GM23338 (cell line): ENCODE measurements around the gene EFHB. TPM values are rescaled to one million over a fixed set of nuclear protein-coding genes. Genes with fewer than 3 reads are reported as not detected.

ENCODE experiments used
- ATAC-seq: fragments of 200-7000 bp; cut with Tn5 transposase; 3 replicates; pipeline ENCODE4 v1.9.1; 2020
- DNase-seq: peaks from one replicate; pipeline ENCODE4 v3.0.0-alpha.2; 2015; ENCODE audit warnings: low spot score
- H2AFZ ChIP-seq: fragments of 200-600 bp; sonication (generic); 2 replicates; pipeline ENCODE4 v1.8.0; 2016; ENCODE audit warnings: antibody characterized with exemption, mild to moderate bottlenecking, moderate library complexity
- H3F3A ChIP-seq: fragments of 200-600 bp; sonication (generic); replicated peaks from 2 replicates; pipeline ENCODE4 v1.8.0; 2017; ENCODE audit warnings: antibody characterized with exemption, mixed run types, low read depth
- H3K27ac ChIP-seq: fragments of 200-600 bp; sonication (generic); 2 replicates; pipeline ENCODE4 v1.6.1; 2016; ENCODE audit warnings: low read depth
- H3K27me3 ChIP-seq: fragments of 200-600 bp; sonication (generic); 2 replicates; pipeline ENCODE4 v1.8.0; 2016; ENCODE audit warnings: mild to moderate bottlenecking, mixed run types, moderate library complexity; ENCODE audit not compliant: insufficient read depth
- H3K36me3 ChIP-seq: fragments of 200-600 bp; sonication (generic); 2 replicates; pipeline ENCODE4 v1.8.0; 2016; ENCODE audit warnings: mild to moderate bottlenecking; ENCODE audit not compliant: insufficient read depth
- H3K4me1 ChIP-seq: fragments of 200-600 bp; sonication (generic); 2 replicates; pipeline ENCODE4 v1.8.0; 2016; ENCODE audit warnings: mild to moderate bottlenecking, moderate library complexity; ENCODE audit not compliant: insufficient read depth
- H3K4me2 ChIP-seq: fragments of 200-600 bp; sonication (generic); 2 replicates; pipeline ENCODE4 v1.7.1; 2017; ENCODE audit warnings: mixed run types
- H3K4me3 ChIP-seq: fragments of 200-600 bp; sonication (generic); 2 replicates; pipeline ENCODE4 v1.6.1; 2016; ENCODE audit warnings: mixed run types
- H3K79me2 ChIP-seq: fragments of 200-600 bp; sonication (generic); replicated peaks from 2 replicates; pipeline ENCODE4 v1.8.0; 2017; ENCODE audit warnings: mild to moderate bottlenecking; ENCODE audit not compliant: insufficient read depth
- H3K9me2 ChIP-seq: fragments of 200-600 bp; sonication (generic); 2 replicates; pipeline ENCODE4 v1.8.0; 2017; ENCODE audit not compliant: insufficient read depth
- H4K20me1 ChIP-seq: fragments of 200-600 bp; sonication (generic); replicated peaks from 2 replicates; pipeline ENCODE4 v1.8.0; 2017; ENCODE audit warnings: mild to moderate bottlenecking; ENCODE audit not compliant: insufficient read depth
- H3K27ac Mint-ChIP-seq: 2 replicates; pipeline ENCODE4 v1.8.0; 2020; ENCODE audit warnings: inconsistent platforms, mild to moderate bottlenecking, moderate library complexity, mixed read lengths
- H3K27me3 Mint-ChIP-seq: 3 replicates; pipeline ENCODE4 v1.8.0; 2022; ENCODE audit warnings: low read depth, mild to moderate bottlenecking, moderate library complexity, mixed read lengths, inconsistent platforms; ENCODE audit not compliant: insufficient read depth, poor library complexity
- H3K36me3 Mint-ChIP-seq: 3 replicates; pipeline ENCODE4 v1.8.0; 2021; ENCODE audit warnings: low read depth, mild to moderate bottlenecking, inconsistent platforms, moderate library complexity, mixed read lengths
- H3K4me1 Mint-ChIP-seq: 3 replicates; pipeline ENCODE4 v1.8.0; 2020; ENCODE audit warnings: mild to moderate bottlenecking, inconsistent platforms, mixed read lengths
- H3K4me3 Mint-ChIP-seq: 3 replicates; pipeline ENCODE4 v1.8.0; 2021; ENCODE audit warnings: moderate library complexity, mild to moderate bottlenecking, inconsistent platforms, mixed read lengths
- H3K9me3 Mint-ChIP-seq: 3 replicates; pipeline ENCODE4 v1.8.0; 2020; ENCODE audit warnings: moderate library complexity, mild to moderate bottlenecking, inconsistent platforms, mixed read lengths
- CREB1 ChIP-seq: fragments of 250-450 bp; sonication (Bioruptor Pico); IDR thresholded peaks from 2 replicates; pipeline ENCODE4 v1.5.0; 2020; ENCODE audit warnings: low read depth, mild to moderate bottlenecking, moderate library complexity
- CTCF ChIP-seq, 2 experiments: fragments of 200-600 bp in 1 of 2; sonication (generic) in 1 of 2; conservative IDR thresholded peaks; 2 replicates each; pipeline versions ENCODE4 v1.5.1 to v1.6.1; 2016 to 2017; ENCODE audit warnings: antibody characterized with exemption in 2 of 2, low read depth in 2 of 2, mild to moderate bottlenecking in 2 of 2, moderate library complexity in 1 of 2
- EZH2 ChIP-seq: fragments of 200-600 bp; sonication (generic); IDR thresholded peaks from one replicate; pipeline ENCODE4 v1.8.0; 2017; ENCODE audit warnings: antibody characterized with exemption, mild to moderate bottlenecking, low read depth; ENCODE audit not compliant: unreplicated experiment
- EZH2phosphoT487 ChIP-seq: fragments of 200-600 bp; sonication (generic); IDR thresholded peaks from one replicate; pipeline ENCODE4 v1.8.1; 2018; ENCODE audit warnings: antibody characterized with exemption; ENCODE audit not compliant: unreplicated experiment
- JUNB ChIP-seq: IDR thresholded peaks from one replicate; pipeline ENCODE4 v1.6.1; 2016; ENCODE audit warnings: antibody characterized with exemption; ENCODE audit not compliant: unreplicated experiment
- NANOG ChIP-seq: IDR thresholded peaks from 2 replicates; pipeline ENCODE4 v1.6.1; 2016; ENCODE audit warnings: antibody characterized with exemption, borderline replicate concordance
- POLR2AphosphoS5 ChIP-seq: IDR thresholded peaks from 2 replicates; pipeline ENCODE4 v1.6.1; 2016; ENCODE audit warnings: antibody characterized with exemption, low read depth
- REST ChIP-seq: IDR thresholded peaks from one replicate; pipeline ENCODE4 v1.6.1; 2018; ENCODE audit warnings: antibody characterized with exemption; ENCODE audit not compliant: unreplicated experiment
- STAT1 ChIP-seq: IDR thresholded peaks from one replicate; pipeline ENCODE4 v1.6.1; 2016; ENCODE audit warnings: antibody characterized with exemption; ENCODE audit not compliant: unreplicated experiment
- ZNF114 ChIP-seq: fragments of 250-450 bp; sonication (Bioruptor Pico); IDR thresholded peaks from 2 replicates; pipeline ENCODE4 v1.5.0; 2020; ENCODE audit warnings: mild to moderate bottlenecking, moderate library complexity
- ZNF331 ChIP-seq: fragments of 250-450 bp; sonication (Bioruptor Pico); IDR thresholded peaks from 2 replicates; pipeline ENCODE4 v1.5.0; 2020; ENCODE audit warnings: low read depth, mild to moderate bottlenecking, moderate library complexity
- ZNF462 ChIP-seq: fragments of 250-450 bp; sonication (Bioruptor Pico); IDR thresholded peaks from 2 replicates; pipeline ENCODE4 v1.5.0; 2020; ENCODE audit warnings: mild to moderate bottlenecking, moderate library complexity
- polyA plus RNA-seq: library from polyadenylated mRNA; unstranded; fragments of >200 nt; fragmentation: Nextera tagmentation; extraction: Ambion mirVana; gene quantifications from 2 replicates; pipeline ENCODE4 v1.2.1, GENCODE V29; 2016
- total RNA-seq: library from RNA; depleted of rRNA; stranded (reverse); fragments of >200 nt; shearing (Covaris generic); gene quantifications from 2 replicates; pipeline ENCODE4 v1.2.3, GENCODE V29; 2014

The EFHB gene
- total and polyA plus RNA-seq, 2 experiments from 2014 or later = 0.35 to 0.68 TPM

- no peaks in the 10 kb centered on the region for H3K9me2 ChIP-seq
- no peak for TF ChIP-seq EZH2phosphoT487
- Mint-ChIP-seq H3K4me3 (no peak overlapping the region), H3K27ac (no peak overlapping the region), H3K9me3 (no peaks in the 10 kb centered on the region), H3K27me3 (no peaks in the 10 kb centered on the region), H3K4me1 (peaks cover 2% of the 10 kb centered on the region; the same call in 1 of the 3 replicates), H3K36me3 (peaks cover 31% of the 10 kb centered on the region)
- no peak overlapping the region for H3K27ac ChIP-seq
- no peak overlapping the region for H3K4me3 ChIP-seq
- H2AFZ ChIP-seq = no peak overlapping the region
- DNase-seq (no peak), ATAC-seq (no peak)
- H3K36me3 ChIP-seq = no peaks in the 10 kb centered on the region
- no peaks in the 10 kb centered on the region for H3K27me3 ChIP-seq
- no peaks in the 10 kb centered on the region for H3K4me1 ChIP-seq
- H3K4me2 ChIP-seq = no peak overlapping the region
- no peaks in the 10 kb centered on the region for H3F3A ChIP-seq
- H3K79me2 ChIP-seq = peaks cover 100% of the 10 kb centered on the region
- peaks cover 51% of the 10 kb centered on the region for H4K20me1 ChIP-seq
Observed at GRCh38 chr3:19961960-19962359, 27.9 kb upstream of the EFHB start.

GRCh38 chr3:19960696-19961095 is 26.7 kb upstream of the EFHB start:
- no peak overlapping the region for H3K4me2 ChIP-seq
- no peaks in the 10 kb centered on the region for H3K4me1 ChIP-seq
- DNase-seq = no peak
- Mint-ChIP-seq H3K27ac (no peak overlapping the region), H3K4me1 (0 out of 3 replicates have a peak, but pooled peaks cover 2% of the 10 kb centered on the region), H3K9me3 (no peaks in the 10 kb centered on the region), H3K27me3 (no peaks in the 10 kb centered on the region), H3K4me3 (no peak overlapping the region), H3K36me3 (peaks cover 35% of the 10 kb centered on the region)
- H3F3A ChIP-seq = no peaks in the 10 kb centered on the region
- peaks cover 45% of the 10 kb centered on the region for H4K20me1 ChIP-seq
- H3K36me3 ChIP-seq = peaks cover 3% of the 10 kb centered on the region; the same call in 1 of the 2 replicates
- H3K27me3 ChIP-seq = no peaks in the 10 kb centered on the region
- no peak for ATAC-seq
- H3K27ac ChIP-seq = no peak overlapping the region
- H3K79me2 ChIP-seq = peaks cover 100% of the 10 kb centered on the region
- no peaks in the 10 kb centered on the region for H3K9me2 ChIP-seq
- no peak overlapping the region for H3K4me3 ChIP-seq
- no peak overlapping the region for H2AFZ ChIP-seq
- TF ChIP-seq ZNF114 (CRISPR knock-in tag) (no peak), STAT1 (no peak), CREB1 (CRISPR knock-in tag) (no peak), ZNF462 (CRISPR knock-in tag) (no peak), JUNB (no peak), EZH2phosphoT487 (no peak), ZNF331 (CRISPR knock-in tag) (no peak), NANOG (no peak), POLR2AphosphoS5 (no peak), REST (no peak), CTCF (conservative IDR thresholded peaks at IDR 0.05; ENCODE audit: low read depth in 2 of 2) (no peak), EZH2 (no peak)
